ENCODE measurements around the gene TRMT11. TPM values are rescaled to one million over a fixed set of nuclear protein-coding genes. Genes with fewer than 3 reads are reported as not detected.
A peak's percentile ranks its signal among the peaks of the same experiment; 100 is the strongest.

The TRMT11 gene
- total and polyA plus RNA-seq, 2 of the 13 experiments (the other 11 are each of a cell fraction or from before 2014, with no cell fraction given): 42.2 to 81.9 TPM

- TF ChIP-seq CTCF (CRISPR knock-in tag; IDR thresholded peaks at IDR 0.05): no peak
- no peak for TF ChIP-seq ARID2 (CRISPR knock-in tag; IDR thresholded peaks at IDR 0.05; ENCODE audit: borderline replicate concordance)
- peak; percentile 20; the same call in 1 of the 2 replicates for TF ChIP-seq KDM5B (CRISPR knock-in tag; IDR thresholded peaks at IDR 0.05; ENCODE audit: borderline replicate concordance)
- TF ChIP-seq E2F5 (CRISPR knock-in tag; conservative IDR thresholded peaks at IDR 0.05): no peak
- no peak for TF ChIP-seq ZSCAN31 (CRISPR knock-in tag; IDR thresholded peaks at IDR 0.05; ENCODE audit: low read depth)
- TF ChIP-seq ZNF556 (CRISPR knock-in tag; IDR thresholded peaks at IDR 0.05; ENCODE audit: borderline replicate concordance): 0 out of 2 replicates have a peak, but pooled peaks have one; percentile 8
- TF ChIP-seq PHF20 (CRISPR knock-in tag; IDR thresholded peaks at IDR 0.05): no peak
- no peak for TF ChIP-seq ZNF781 (CRISPR knock-in tag; IDR thresholded peaks at IDR 0.05; ENCODE audit: borderline replicate concordance, not compliant biosample characterization)
- TF ChIP-seq TCF7 (IDR thresholded peaks at IDR 0.05; ENCODE audit: low read depth): 0 out of 2 replicates have a peak, but pooled peaks have one; percentile 11
- TF ChIP-seq CHD2 (IDR thresholded peaks at IDR 0.05; ENCODE audit: low read depth, low read length): no peak
- TF ChIP-seq MLXIP (CRISPR knock-in tag; IDR thresholded peaks at IDR 0.05; ENCODE audit: borderline replicate concordance): no peak
- TF ChIP-seq ZNF264 (CRISPR knock-in tag; IDR thresholded peaks at IDR 0.05): no peak
- no peak for TF ChIP-seq ZNF878 (CRISPR knock-in tag; IDR thresholded peaks at IDR 0.05)
- no peak for TF ChIP-seq ZSCAN12 (CRISPR knock-in tag; IDR thresholded peaks at IDR 0.05)
- no peak for TF ChIP-seq TIGD3 (CRISPR knock-in tag; IDR thresholded peaks at IDR 0.05; ENCODE audit: borderline replicate concordance)
- no peak for TF ChIP-seq ZBTB14 (CRISPR knock-in tag; IDR thresholded peaks at IDR 0.05)
- TF ChIP-seq GLI4 (CRISPR knock-in tag; IDR thresholded peaks at IDR 0.05; ENCODE audit: borderline replicate concordance): no peak
- no peak for TF ChIP-seq CSRNP1 (CRISPR knock-in tag; IDR thresholded peaks at IDR 0.05)
Measured at GRCh38 chr6:125942672-125943527, 43.4 kb upstream of the TRMT11 start (continued).

All from HepG2 (cell line).